Inflammatory macrophage treated with lipopolysaccharide for 1 hour (primary cell): ENCODE data around the gene GNB1L.
"Not testable (repeated sequence)": the region's sequence is repeated elsewhere in the genome, so short reads cannot be mapped to it uniquely, and the experiment has no call there.

ENCODE experiments used
- DNase-seq, 2 donors: peaks; one replicate each; pipeline ENCODE4 v3.0.0-alpha.2; 2020 to 2022

The GNB1L gene

GRCh38 chr22:19792383-19792896 is 62.2 kb downstream of the GNB1L start:
- DNase-seq, result not testable (repeated sequence)

GRCh38 chr22:19791894-19792293 is 62.8 kb downstream of the GNB1L start:
- no peak for DNase-seq

GRCh38 chr22:19791243-19791642 is 63.4 kb downstream of the GNB1L start:
- no peak for DNase-seq

- DNase-seq, result no peak
These were observed 64.8 kb downstream of the GNB1L start for GRCh38 chr22:19789828-19790227.

- no peak for DNase-seq
These were observed 65.3 kb downstream of the GNB1L start for GRCh38 chr22:19789406-19789805.

- no peak for DNase-seq
These were observed 65.9 kb downstream of the GNB1L start for GRCh38 chr22:19788661-19789225.

- DNase-seq, result no peak
These were observed 66.9 kb downstream of the GNB1L start for GRCh38 chr22:19787849-19788141.

GRCh38 chr22:19786959-19787848 is 67.5 kb downstream of the GNB1L start:
- no peak for DNase-seq

GRCh38 chr22:19786264-19786585 is 68.4 kb downstream of the GNB1L start:
- no peak for DNase-seq

- no peak for DNase-seq
These were observed 69.0 kb downstream of the GNB1L start for GRCh38 chr22:19785461-19786263.

- no peak for DNase-seq
These were observed 70.1 kb downstream of the GNB1L start for GRCh38 chr22:19784384-19785175.

GRCh38 chr22:19783586-19784383 is 70.9 kb downstream of the GNB1L start:
- DNase-seq, result no peak

GRCh38 chr22:19782533-19782932 is 72.1 kb downstream of the GNB1L start:
- DNase-seq, result no peak

- DNase-seq, result no peak
These were observed 74.9 kb downstream of the GNB1L start for GRCh38 chr22:19779685-19780268.

GRCh38 chr22:19779011-19779421 is 75.7 kb downstream of the GNB1L start:
- DNase-seq, result no peak

- not testable (repeated sequence) for DNase-seq
These were observed 77.5 kb downstream of the GNB1L start for GRCh38 chr22:19777192-19777591.

GRCh38 chr22:19776433-19777031 is 78.1 kb downstream of the GNB1L start:
- DNase-seq, result no peak

GRCh38 chr22:19775496-19776325 is 79.0 kb downstream of the GNB1L start:
- no peak for DNase-seq

- no peak for DNase-seq
These were observed 80.0 kb downstream of the GNB1L start for GRCh38 chr22:19774628-19775027.

GRCh38 chr22:19773470-19774040 is 81.1 kb downstream of the GNB1L start:
- no peak for DNase-seq
